ENCODE data around the gene CKS1B. TPM values are rescaled to one million over a fixed set of nuclear protein-coding genes. Genes with fewer than 3 reads are reported as not detected.

Gene CKS1B
- total and polyA plus RNA-seq, 4 donors, result 22.3 to 38.2 (median 30.2) TPM

DNA sequence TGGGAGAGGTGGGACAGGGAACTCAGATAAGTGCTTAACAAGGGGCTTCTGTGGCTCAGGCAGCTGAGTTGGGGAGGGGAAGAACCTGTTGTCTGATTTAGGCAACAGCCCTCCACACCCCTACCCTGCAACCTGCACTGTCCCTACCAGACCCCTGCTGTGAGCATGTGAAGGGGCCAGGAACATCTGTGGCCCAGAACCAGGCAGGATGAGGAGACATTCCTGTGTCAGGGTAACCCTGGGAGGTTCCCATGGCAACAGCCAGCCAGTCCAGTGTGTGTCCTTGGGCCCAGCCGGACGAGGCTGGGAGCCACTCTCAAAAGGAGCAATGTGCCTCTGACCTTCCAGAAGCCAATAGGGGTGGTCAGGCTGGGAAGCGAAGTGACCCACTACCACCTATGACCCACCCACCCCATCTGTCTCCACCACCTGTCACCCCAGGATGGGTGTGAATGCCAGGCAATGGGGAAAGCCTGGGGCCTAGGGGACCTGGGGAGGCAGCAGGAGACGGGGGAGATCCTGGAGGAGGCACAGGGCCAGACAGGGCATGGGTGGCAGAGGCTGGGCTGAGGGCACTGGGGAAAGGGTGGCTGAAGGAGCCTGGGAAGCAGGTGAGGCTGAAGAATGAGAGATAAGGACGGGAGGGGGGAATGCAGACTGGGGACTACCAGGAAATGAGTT, 33.0 kb upstream of the CKS1B start:
- Histone ChIP-seq H3K4me1 (ENCODE audit: control insufficient read depth in 5 of 5, insufficient read depth in 5 of 5, low read length in 5 of 5) (peaks cover 0 to 33% (median 11%) of the 10 kb centered on the region in 5 donors), H3K9me3 (ENCODE audit: control insufficient read depth in 4 of 4, insufficient read depth in 3 of 4, low read length in 3 of 4) (no peaks in the 10 kb centered on the region), H3K27ac (ENCODE audit: low read depth in 1 of 2, low read length in 1 of 2) (peak overlapping the region in 1 of 2 donors; percentile 34), H3K36me3 (ENCODE audit: control insufficient read depth in 4 of 4, insufficient read depth in 4 of 4, low read length in 4 of 4) (peaks cover 0 to 14% (median 5%) of the 10 kb centered on the region in 4 donors), H3K4me3 (no peak overlapping the region), H3K27me3 (ENCODE audit: control insufficient read depth in 3 of 3, insufficient read depth in 3 of 3, low read length in 2 of 3) (no peaks in the 10 kb centered on the region), H3K9ac (ENCODE audit: insufficient read depth in 1 of 2, low read length in 2 of 2) (no peak overlapping the region)
- TF ChIP-seq, protein P1, sequence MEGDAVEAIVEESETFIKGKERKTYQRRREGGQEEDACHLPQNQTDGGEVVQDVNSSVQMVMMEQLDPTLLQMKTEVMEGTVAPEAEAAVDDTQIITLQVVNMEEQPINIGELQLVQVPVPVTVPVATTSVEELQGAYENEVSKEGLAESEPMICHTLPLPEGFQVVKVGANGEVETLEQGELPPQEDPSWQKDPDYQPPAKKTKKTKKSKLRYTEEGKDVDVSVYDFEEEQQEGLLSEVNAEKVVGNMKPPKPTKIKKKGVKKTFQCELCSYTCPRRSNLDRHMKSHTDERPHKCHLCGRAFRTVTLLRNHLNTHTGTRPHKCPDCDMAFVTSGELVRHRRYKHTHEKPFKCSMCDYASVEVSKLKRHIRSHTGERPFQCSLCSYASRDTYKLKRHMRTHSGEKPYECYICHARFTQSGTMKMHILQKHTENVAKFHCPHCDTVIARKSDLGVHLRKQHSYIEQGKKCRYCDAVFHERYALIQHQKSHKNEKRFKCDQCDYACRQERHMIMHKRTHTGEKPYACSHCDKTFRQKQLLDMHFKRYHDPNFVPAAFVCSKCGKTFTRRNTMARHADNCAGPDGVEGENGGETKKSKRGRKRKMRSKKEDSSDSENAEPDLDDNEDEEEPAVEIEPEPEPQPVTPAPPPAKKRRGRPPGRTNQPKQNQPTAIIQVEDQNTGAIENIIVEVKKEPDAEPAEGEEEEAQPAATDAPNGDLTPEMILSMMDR (IDR thresholded peaks at IDR 0.05; ENCODE audit: control extremely low read depth, extremely low read depth), result no peak
- DNase-seq (peak; percentile 27 to 40 (median 29)), ATAC-seq (ENCODE audit: insufficient read depth, low FRiP score) (no peak)
- 64 to 75% methylated on average over 5 of the region's 5 CpGs for WGBS, 2 donors

DNA sequence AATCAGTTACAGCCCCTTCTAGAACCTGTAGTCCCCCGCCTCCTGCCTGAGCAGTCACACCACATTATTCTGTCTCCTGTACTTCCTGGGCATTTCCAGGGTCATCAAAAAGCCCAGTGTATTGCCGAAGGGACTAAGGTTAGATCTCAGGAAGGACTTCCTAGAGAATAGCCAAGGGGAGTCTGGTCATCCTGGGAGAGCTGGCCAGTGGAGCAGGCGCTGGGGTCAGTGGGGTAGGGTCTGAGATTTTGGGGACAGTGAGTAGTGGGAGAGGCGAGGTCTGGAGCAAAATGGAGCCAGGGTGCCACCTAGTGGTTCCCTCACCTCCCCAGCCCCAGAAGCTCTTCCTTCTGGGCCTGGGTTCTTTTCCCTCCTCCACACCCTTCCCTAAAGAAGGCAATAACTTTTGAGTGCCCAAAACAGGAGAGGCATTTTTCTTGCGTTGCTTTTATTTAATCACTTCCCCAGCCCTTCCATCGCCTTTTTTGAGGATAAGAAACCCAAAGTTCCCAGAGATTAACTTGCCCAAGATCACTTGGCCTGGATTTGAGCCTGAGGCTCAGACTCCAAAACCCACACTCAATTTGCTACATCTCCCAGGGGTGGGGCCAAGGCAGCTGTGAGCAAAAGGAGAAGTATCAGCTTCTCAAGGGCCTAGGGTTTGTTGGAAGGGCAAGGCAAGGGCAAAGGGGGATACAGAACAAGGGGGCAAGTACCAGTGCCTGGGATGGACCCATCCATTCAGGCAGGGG, 30.7 kb upstream of the CKS1B start:
- peak overlapping the region in 1 of 2 donors; percentile 34 for H3K9ac ChIP-seq (ENCODE audit: insufficient read depth in 1 of 2, low read length in 2 of 2)
- no peak for ATAC-seq (ENCODE audit: insufficient read depth, low FRiP score)

DNA sequence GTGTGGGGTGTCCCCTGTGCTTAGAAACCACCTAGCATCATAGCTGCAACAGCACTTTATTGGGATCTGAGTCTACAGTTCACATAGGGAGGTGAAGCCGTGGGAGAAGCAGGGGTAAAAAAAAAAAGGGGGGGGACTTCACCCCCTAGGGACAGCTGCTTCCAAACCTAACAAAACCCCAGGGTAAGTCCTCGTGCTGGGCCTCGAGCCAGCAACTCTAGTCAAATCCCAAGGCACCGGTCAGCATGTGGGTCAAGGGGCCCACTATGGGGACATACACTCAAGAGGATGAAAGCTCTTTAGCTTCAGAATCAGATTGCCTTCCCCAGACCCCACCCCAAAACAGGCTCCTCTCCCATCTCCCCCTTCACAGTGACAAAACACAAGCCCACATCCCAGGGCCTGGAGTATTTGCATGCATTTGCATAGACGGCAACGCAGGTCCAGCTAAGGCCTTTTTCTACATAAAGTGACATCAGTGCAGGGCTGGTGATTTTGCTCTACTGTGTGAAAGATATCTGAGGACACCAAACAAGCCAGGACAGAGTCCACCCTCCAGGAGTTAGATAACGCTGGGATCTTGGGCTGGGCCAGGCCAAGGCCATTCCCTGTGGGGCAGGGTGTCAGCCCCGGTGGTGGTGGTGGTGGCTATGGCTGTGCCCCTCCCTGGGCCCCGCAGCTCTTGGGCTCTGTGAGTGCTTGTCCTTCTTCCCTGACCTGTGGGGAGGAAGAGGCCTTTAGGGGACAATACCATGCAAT, 29.9 kb upstream of the CKS1B start:
- WGBS, 2 donors, result 47 to 65% methylated on average over 9 of the region's 9 CpGs
- Histone ChIP-seq H3K27ac (ENCODE audit: low read depth in 1 of 2, low read length in 1 of 2) (peak overlapping the region in 1 of 2 donors; percentile 62), H3K4me3 (no peak overlapping the region), H3K9me3 (ENCODE audit: control insufficient read depth in 4 of 4, insufficient read depth in 3 of 4, low read length in 3 of 4) (no peaks in the 10 kb centered on the region), H3K36me3 (ENCODE audit: control insufficient read depth in 4 of 4, insufficient read depth in 4 of 4, low read length in 4 of 4) (peaks cover 0 to 30% (median 11%) of the 10 kb centered on the region in 4 donors), H3K9ac (ENCODE audit: insufficient read depth in 1 of 2, low read length in 2 of 2) (peak overlapping the region in 1 of 2 donors; percentile 34), H3K27me3 (ENCODE audit: control insufficient read depth in 3 of 3, insufficient read depth in 3 of 3, low read length in 2 of 3) (no peaks in the 10 kb centered on the region), H3K4me1 (ENCODE audit: control insufficient read depth in 5 of 5, insufficient read depth in 5 of 5, low read length in 5 of 5) (peaks cover 0 to 29% (median 7%) of the 10 kb centered on the region in 5 donors)
- DNase-seq (peak; percentile 38 to 66 (median 51)), ATAC-seq (ENCODE audit: insufficient read depth, low FRiP score) (no peak)
- TF ChIP-seq, protein P1 (IDR thresholded peaks at IDR 0.05; ENCODE audit: control extremely low read depth, extremely low read depth), result no peak

More for the DNA sequence above, 30.7 kb upstream of the CKS1B start:
- Histone ChIP-seq H3K36me3 (ENCODE audit: control insufficient read depth in 4 of 4, insufficient read depth in 4 of 4, low read length in 4 of 4) (peaks cover 0 to 30% (median 11%) of the 10 kb centered on the region in 4 donors), H3K27me3 (ENCODE audit: control insufficient read depth in 3 of 3, insufficient read depth in 3 of 3, low read length in 2 of 3) (no peaks in the 10 kb centered on the region), H3K9me3 (ENCODE audit: control insufficient read depth in 4 of 4, insufficient read depth in 3 of 4, low read length in 3 of 4) (no peaks in the 10 kb centered on the region), H3K4me1 (ENCODE audit: control insufficient read depth in 5 of 5, insufficient read depth in 5 of 5, low read length in 5 of 5) (peaks cover 0 to 29% (median 7%) of the 10 kb centered on the region in 5 donors), H3K27ac (ENCODE audit: low read depth in 1 of 2, low read length in 1 of 2) (peak overlapping the region in 1 of 2 donors; percentile 62), H3K4me3 (no peak overlapping the region)
- peak; percentile 40 to 63 (median 62) for DNase-seq
- TF ChIP-seq, protein P1 (IDR thresholded peaks at IDR 0.05; ENCODE audit: control extremely low read depth, extremely low read depth), result peak; percentile 49
- 31 to 40% methylated on average over 6 of the region's 6 CpGs for WGBS, 2 donors

Data from lung (tissue), 12 donors.